GM12878 (cell line): ENCODE results near the gene RPS16. TPM values are rescaled to one million over a fixed set of nuclear protein-coding genes. Genes with fewer than 3 reads are reported as not detected.

Experiments used
- CEBPB ChIP-seq, 2 experiments: fragments of 150-350 bp in 1 of 2; IDR thresholded peaks; 2 replicates each; pipeline ENCODE4 v1.6.1; 2012 to 2014; ENCODE audit warnings: low read depth in 2 of 2, low read length in 2 of 2, borderline replicate concordance in 1 of 2, inconsistent platforms in 1 of 2
- EED ChIP-seq: sonication (generic); IDR thresholded peaks from 2 replicates; pipeline ENCODE4 v1.6.1; 2016; ENCODE audit warnings: antibody characterized with exemption, low read depth
- HDGF ChIP-seq: fragments of 450-650 bp; IDR thresholded peaks from 2 replicates; pipeline ENCODE4 v1.6.1; 2016; ENCODE audit warnings: antibody characterized with exemption
- IKZF1 ChIP-seq: fragments of 450-650 bp; conservative IDR thresholded peaks from 2 replicates; pipeline ENCODE4 v1.6.1; 2017; ENCODE audit warnings: antibody characterized with exemption, mild to moderate bottlenecking
- MTA3 ChIP-seq: IDR thresholded peaks from 2 replicates; pipeline ENCODE4 v1.6.1; 2012; ENCODE audit warnings: low read length, inconsistent platforms, borderline replicate concordance
- MXI1 ChIP-seq: fragments of 150-350 bp; IDR thresholded peaks from 2 replicates; pipeline ENCODE4 v1.6.1; 2011; ENCODE audit warnings: low read depth, mild to moderate bottlenecking, inconsistent platforms, low read length, improper control_type of control experiment
- NBN ChIP-seq: fragments of 450-650 bp; IDR thresholded peaks from 2 replicates; pipeline ENCODE4 v1.6.1; 2016
- NFIC ChIP-seq: IDR thresholded peaks from 2 replicates; pipeline ENCODE4 v1.6.1; 2012; ENCODE audit warnings: low read depth, mild to moderate bottlenecking, inconsistent platforms, low read length, moderate library complexity
- NR2C1 ChIP-seq: fragments of 450-650 bp; IDR thresholded peaks from 2 replicates; pipeline ENCODE4 v1.6.1; 2017; ENCODE audit warnings: antibody characterized with exemption, mild to moderate bottlenecking, moderate library complexity
- RUNX3 ChIP-seq: IDR thresholded peaks from 2 replicates; pipeline ENCODE4 v1.6.1; 2012; ENCODE audit warnings: low read length, inconsistent platforms
- SMAD1 ChIP-seq: fragments of 450-650 bp; IDR thresholded peaks from 2 replicates; pipeline ENCODE4 v1.6.1; 2018; ENCODE audit warnings: mild to moderate bottlenecking, low read depth; ENCODE audit not compliant: partially characterized antibody
- SP1 ChIP-seq: IDR thresholded peaks from one replicate; pipeline ENCODE4 v1.6.1; 2011; ENCODE audit warnings: low read depth, low read length
- SPI1 ChIP-seq: IDR thresholded peaks from 2 replicates; pipeline ENCODE4 v1.6.1; 2011; ENCODE audit warnings: low read depth, mild to moderate bottlenecking, low read length, moderate library complexity, borderline replicate concordance; ENCODE audit not compliant: insufficient read depth
- SREBF2 ChIP-seq: IDR thresholded peaks from 2 replicates; pipeline ENCODE4 v1.6.1; 2012; ENCODE audit warnings: mild to moderate bottlenecking, low read length
- SRF ChIP-seq, 2 experiments: IDR thresholded peaks; 2 replicates each; pipeline ENCODE4 v1.6.1; 2011; ENCODE audit warnings: low read depth in 2 of 2, low read length in 2 of 2, mild to moderate bottlenecking in 1 of 2, moderate library complexity in 1 of 2
- STAT1 ChIP-seq: fragments of 450-650 bp; conservative IDR thresholded peaks from 2 replicates; pipeline ENCODE4 v1.6.1; 2014; ENCODE audit warnings: antibody characterized with exemption, mild to moderate bottlenecking
- TAF1 ChIP-seq: IDR thresholded peaks from 2 replicates; pipeline ENCODE4 v1.6.1; 2011; ENCODE audit warnings: mild to moderate bottlenecking, low read depth, low read length, borderline replicate concordance
- TCF3 ChIP-seq: IDR thresholded peaks from 2 replicates; pipeline ENCODE4 v1.6.1; 2012; ENCODE audit warnings: low read depth, mild to moderate bottlenecking, low read length, borderline replicate concordance; ENCODE audit not compliant: insufficient read depth
- WRNIP1 ChIP-seq: IDR thresholded peaks from 2 replicates; pipeline ENCODE4 v1.6.1; 2011; ENCODE audit warnings: low read depth, low read length, improper control_type of control experiment, borderline replicate concordance
- ZNF207 ChIP-seq: fragments of 450-650 bp; IDR thresholded peaks from 2 replicates; pipeline ENCODE4 v1.6.1; 2014; ENCODE audit warnings: antibody characterized with exemption, mild to moderate bottlenecking, borderline replicate concordance
- ZNF217 ChIP-seq: fragments of 450-650 bp; IDR thresholded peaks from 2 replicates; pipeline ENCODE4 v1.6.1; 2017; ENCODE audit warnings: antibody characterized with exemption, mild to moderate bottlenecking
- polyA plus RNA-seq, 11 experiments: library from polyadenylated mRNA; depleted of rRNA in 4 of 11; unstranded in 6 of 11; stranded (reverse) in 5 of 11; fragments of >200 nt; fragmentation: Nextera tagmentation in 4 of 11; fragmentation: Illumina TruSeq in 1 of 11; extraction: Ambion mirVana in 4 of 11; extraction: Trizol in 1 of 11; gene quantifications; 1 replicate in 1 of 11; 2 replicates in 10 of 11; pipeline versions ENCODE4 v1.2.1 to v1.2.3, GENCODE V29; 2011 to 2016; ENCODE audit warnings: inconsistent platforms in 2 of 11, missing spikeins in 2 of 11, low read depth in 1 of 11
- total RNA-seq, 4 experiments: library from RNA; depleted of rRNA in 3 of 4; stranded (reverse); fragments of >200 nt in 3 of 4; fragmentation: Illumina TruSeq in 1 of 4; extraction: Trizol in 1 of 4; gene quantifications; 2 replicates each; pipeline versions ENCODE4 v1.2.1 to v1.2.3, GENCODE V29; 2013 to 2021
- TF ChIP-seq, protein P1 (sequence below): IDR thresholded peaks from 2 replicates; pipeline ENCODE4 v1.6.1; 2011; ENCODE audit warnings: low read depth, mild to moderate bottlenecking, low read length, moderate library complexity, borderline replicate concordance; ENCODE audit errors: extremely low read depth
- TF ChIP-seq, protein P2 (sequence below): fragments of 150-350 bp; IDR thresholded peaks from 2 replicates; pipeline ENCODE4 v1.6.1; 2014; ENCODE audit warnings: mild to moderate bottlenecking, low read depth, low read length
- TF ChIP-seq, protein P3 (sequence below): fragments of 450-650 bp; IDR thresholded peaks from 2 replicates; pipeline ENCODE4 v1.6.1; 2016; ENCODE audit warnings: mild to moderate bottlenecking
- TF ChIP-seq, protein P4 (sequence below): IDR thresholded peaks from 2 replicates; pipeline ENCODE4 v1.6.1; 2012; ENCODE audit warnings: low read depth, low read length, improper control_type of control experiment
- TF ChIP-seq, protein P5 (sequence below): IDR thresholded peaks from 2 replicates; pipeline ENCODE4 v1.6.1; 2011; ENCODE audit warnings: borderline replicate concordance, low read depth, mild to moderate bottlenecking, moderate library complexity, low read length; ENCODE audit not compliant: insufficient read depth, poor library complexity, severe bottlenecking

RPS16 gene
- total and polyA plus RNA-seq, 10 of the 15 experiments (the other 5 are each of a cell fraction or from before 2014, with no cell fraction given), result 148 to 4,810 (median 2,343) TPM

DNA sequence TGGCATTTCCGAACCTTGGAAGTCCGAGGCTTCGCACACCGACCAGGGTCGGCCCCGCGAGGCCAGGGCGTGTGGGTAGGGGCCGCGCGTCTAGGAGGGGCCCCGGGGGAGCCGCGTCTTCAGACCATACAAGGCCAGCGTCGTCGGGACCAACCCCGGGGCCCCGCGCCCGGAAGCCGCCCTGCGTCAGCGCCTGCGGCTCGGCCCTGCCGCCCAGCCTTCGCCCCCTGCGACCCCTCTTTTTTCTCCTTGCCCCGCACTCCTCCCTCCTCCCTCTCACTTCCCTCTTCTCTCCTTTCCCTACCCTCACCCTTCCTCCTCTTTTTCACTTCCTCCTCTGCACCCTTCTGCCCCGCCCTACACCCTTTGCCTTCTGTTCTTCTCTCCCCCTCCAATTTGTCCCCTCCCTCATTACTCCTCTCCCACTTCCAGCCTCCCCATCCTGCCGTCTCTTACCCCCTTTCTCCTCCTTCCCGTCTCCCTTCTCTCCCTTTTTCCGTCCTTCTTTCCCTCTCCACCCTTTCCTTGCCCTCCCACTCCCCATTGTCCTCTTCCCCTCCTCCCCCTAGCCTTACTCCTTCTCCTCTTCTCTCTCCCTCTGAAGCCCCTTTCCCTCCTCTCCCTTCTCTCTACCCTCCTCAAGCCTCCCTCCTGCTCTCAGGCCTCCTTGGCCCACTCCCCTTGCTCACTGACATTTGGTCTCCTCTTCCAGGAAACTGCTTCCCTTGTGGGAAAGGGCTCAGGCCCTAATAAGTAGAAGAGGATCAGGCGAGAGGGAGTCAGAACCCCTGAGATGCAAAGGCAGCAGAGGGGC lies 25.5 kb downstream of the RPS16 start (continued):
- TF ChIP-seq, protein P1, sequence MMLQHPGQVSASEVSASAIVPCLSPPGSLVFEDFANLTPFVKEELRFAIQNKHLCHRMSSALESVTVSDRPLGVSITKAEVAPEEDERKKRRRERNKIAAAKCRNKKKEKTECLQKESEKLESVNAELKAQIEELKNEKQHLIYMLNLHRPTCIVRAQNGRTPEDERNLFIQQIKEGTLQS, result no peak
- no peak for TF ChIP-seq MTA3
- TF ChIP-seq, protein P2, sequence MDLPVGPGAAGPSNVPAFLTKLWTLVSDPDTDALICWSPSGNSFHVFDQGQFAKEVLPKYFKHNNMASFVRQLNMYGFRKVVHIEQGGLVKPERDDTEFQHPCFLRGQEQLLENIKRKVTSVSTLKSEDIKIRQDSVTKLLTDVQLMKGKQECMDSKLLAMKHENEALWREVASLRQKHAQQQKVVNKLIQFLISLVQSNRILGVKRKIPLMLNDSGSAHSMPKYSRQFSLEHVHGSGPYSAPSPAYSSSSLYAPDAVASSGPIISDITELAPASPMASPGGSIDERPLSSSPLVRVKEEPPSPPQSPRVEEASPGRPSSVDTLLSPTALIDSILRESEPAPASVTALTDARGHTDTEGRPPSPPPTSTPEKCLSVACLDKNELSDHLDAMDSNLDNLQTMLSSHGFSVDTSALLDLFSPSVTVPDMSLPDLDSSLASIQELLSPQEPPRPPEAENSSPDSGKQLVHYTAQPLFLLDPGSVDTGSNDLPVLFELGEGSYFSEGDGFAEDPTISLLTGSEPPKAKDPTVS, result 0 out of 2 replicates have a peak, but pooled peaks have one; percentile 33
- TF ChIP-seq SRF (IDR thresholded peaks at IDR 0.05; ENCODE audit: low read depth in 2 of 2, low read length in 2 of 2), result peak; percentile 93
- peak; percentile 66; the same call in 1 of the 2 replicates for TF ChIP-seq ZNF207
- TF ChIP-seq, protein P3, sequence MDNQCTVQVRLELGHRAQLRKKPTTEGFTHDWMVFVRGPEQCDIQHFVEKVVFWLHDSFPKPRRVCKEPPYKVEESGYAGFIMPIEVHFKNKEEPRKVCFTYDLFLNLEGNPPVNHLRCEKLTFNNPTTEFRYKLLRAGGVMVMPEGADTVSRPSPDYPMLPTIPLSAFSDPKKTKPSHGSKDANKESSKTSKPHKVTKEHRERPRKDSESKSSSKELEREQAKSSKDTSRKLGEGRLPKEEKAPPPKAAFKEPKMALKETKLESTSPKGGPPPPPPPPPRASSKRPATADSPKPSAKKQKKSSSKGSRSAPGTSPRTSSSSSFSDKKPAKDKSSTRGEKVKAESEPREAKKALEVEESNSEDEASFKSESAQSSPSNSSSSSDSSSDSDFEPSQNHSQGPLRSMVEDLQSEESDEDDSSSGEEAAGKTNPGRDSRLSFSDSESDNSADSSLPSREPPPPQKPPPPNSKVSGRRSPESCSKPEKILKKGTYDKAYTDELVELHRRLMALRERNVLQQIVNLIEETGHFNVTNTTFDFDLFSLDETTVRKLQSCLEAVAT, result peak; percentile 99
- peak; percentile 98 for TF ChIP-seq IKZF1
- no peak for TF ChIP-seq STAT1
- 0 out of 2 replicates have a peak, but pooled peaks have one; percentile 24 for TF ChIP-seq TCF3
- TF ChIP-seq NBN, result peak; percentile 100
- TF ChIP-seq, protein P4, sequence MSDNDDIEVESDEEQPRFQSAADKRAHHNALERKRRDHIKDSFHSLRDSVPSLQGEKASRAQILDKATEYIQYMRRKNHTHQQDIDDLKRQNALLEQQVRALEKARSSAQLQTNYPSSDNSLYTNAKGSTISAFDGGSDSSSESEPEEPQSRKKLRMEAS, result 0 out of 2 replicates have a peak, but pooled peaks have one; percentile 8
- TF ChIP-seq NR2C1, result 0 out of 2 replicates have a peak, but pooled peaks have one; percentile 4
- peak; percentile 65 for TF ChIP-seq SP1
- TF ChIP-seq MXI1, result no peak
- TF ChIP-seq TAF1, result 0 out of 2 replicates have a peak, but pooled peaks have one; percentile 14
- TF ChIP-seq, protein P5, sequence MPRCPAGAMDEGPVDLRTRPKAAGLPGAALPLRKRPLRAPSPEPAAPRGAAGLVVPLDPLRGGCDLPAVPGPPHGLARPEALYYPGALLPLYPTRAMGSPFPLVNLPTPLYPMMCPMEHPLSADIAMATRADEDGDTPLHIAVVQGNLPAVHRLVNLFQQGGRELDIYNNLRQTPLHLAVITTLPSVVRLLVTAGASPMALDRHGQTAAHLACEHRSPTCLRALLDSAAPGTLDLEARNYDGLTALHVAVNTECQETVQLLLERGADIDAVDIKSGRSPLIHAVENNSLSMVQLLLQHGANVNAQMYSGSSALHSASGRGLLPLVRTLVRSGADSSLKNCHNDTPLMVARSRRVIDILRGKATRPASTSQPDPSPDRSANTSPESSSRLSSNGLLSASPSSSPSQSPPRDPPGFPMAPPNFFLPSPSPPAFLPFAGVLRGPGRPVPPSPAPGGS, result peak; percentile 35
- TF ChIP-seq RUNX3, result no peak
- TF ChIP-seq CEBPB (IDR thresholded peaks at IDR 0.05; ENCODE audit: borderline replicate concordance in 1 of 2, low read depth in 2 of 2, low read length in 2 of 2), result no peak
- no peak for TF ChIP-seq WRNIP1
- no peak for TF ChIP-seq ZNF217
- no peak for TF ChIP-seq NFIC
- peak; percentile 92 for TF ChIP-seq EED
- TF ChIP-seq HDGF, result peak; percentile 100
- no peak for TF ChIP-seq SREBF2
- TF ChIP-seq SPI1, result peak; percentile 93
- TF ChIP-seq SMAD1, result peak; percentile 96
